ENCODE data around the gene CACNA2D3.

GRCh38 chr3:54159917-54160316, 37.6 kb downstream of the CACNA2D3 start:
- TF ChIP-seq, protein P1, sequence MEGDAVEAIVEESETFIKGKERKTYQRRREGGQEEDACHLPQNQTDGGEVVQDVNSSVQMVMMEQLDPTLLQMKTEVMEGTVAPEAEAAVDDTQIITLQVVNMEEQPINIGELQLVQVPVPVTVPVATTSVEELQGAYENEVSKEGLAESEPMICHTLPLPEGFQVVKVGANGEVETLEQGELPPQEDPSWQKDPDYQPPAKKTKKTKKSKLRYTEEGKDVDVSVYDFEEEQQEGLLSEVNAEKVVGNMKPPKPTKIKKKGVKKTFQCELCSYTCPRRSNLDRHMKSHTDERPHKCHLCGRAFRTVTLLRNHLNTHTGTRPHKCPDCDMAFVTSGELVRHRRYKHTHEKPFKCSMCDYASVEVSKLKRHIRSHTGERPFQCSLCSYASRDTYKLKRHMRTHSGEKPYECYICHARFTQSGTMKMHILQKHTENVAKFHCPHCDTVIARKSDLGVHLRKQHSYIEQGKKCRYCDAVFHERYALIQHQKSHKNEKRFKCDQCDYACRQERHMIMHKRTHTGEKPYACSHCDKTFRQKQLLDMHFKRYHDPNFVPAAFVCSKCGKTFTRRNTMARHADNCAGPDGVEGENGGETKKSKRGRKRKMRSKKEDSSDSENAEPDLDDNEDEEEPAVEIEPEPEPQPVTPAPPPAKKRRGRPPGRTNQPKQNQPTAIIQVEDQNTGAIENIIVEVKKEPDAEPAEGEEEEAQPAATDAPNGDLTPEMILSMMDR (IDR thresholded peaks at IDR 0.05) = no peak
- no peak for TF ChIP-seq ZFX (IDR thresholded peaks at IDR 0.05; ENCODE audit: borderline replicate concordance)
